Muscle of back (tissue), 11 donors: ENCODE measurements around the gene CYP24A1. TPM values are rescaled to one million over a fixed set of nuclear protein-coding genes. Genes with fewer than 3 reads are reported as not detected.

Source experiments
- DNase-seq, 3 donors: peaks; one replicate each; pipeline versions ENCODE4 v3.0.0 to v3.0.0-alpha.2; 2013
- polyA plus RNA-seq, 10 donors: library from polyadenylated mRNA; unstranded; fragments of 120-200 nt; gene quantifications; one replicate each; pipeline ENCODE4 v1.2.1, GENCODE V29; 2013; ENCODE audit not compliant: insufficient read length in 10 of 10

Gene CYP24A1
- polyA plus RNA-seq, 10 donors, result 0.32 to 1.3 (median 0.54) TPM

GRCh38 chr20:54156981-54157835, 16.6 kb downstream of the CYP24A1 start:
- DNase-seq, result no peak

- no peak for DNase-seq
These were observed 17.3 kb downstream of the CYP24A1 start for GRCh38 chr20:54156522-54156921.

- no peak for DNase-seq
These were observed 18.0 kb downstream of the CYP24A1 start for GRCh38 chr20:54155736-54156317.

GRCh38 chr20:54154439-54154838, 19.3 kb downstream of the CYP24A1 start:
- DNase-seq, result no peak

- no peak for DNase-seq
These were observed 19.9 kb downstream of the CYP24A1 start for GRCh38 chr20:54153847-54154246.

- no peak for DNase-seq
These were observed 20.8 kb downstream of the CYP24A1 start for GRCh38 chr20:54153041-54153327.

GRCh38 chr20:54152227-54153040, 21.4 kb downstream of the CYP24A1 start:
- DNase-seq, result no peak

GRCh38 chr20:54151511-54152226, 22.1 kb downstream of the CYP24A1 start:
- no peak for DNase-seq

GRCh38 chr20:54151075-54151439, 22.7 kb downstream of the CYP24A1 start:
- no peak for DNase-seq

GRCh38 chr20:54149765-54150264, 24.0 kb downstream of the CYP24A1 start:
- no peak for DNase-seq

- no peak for DNase-seq
These were observed 24.6 kb downstream of the CYP24A1 start for GRCh38 chr20:54148947-54149764.

GRCh38 chr20:54146672-54147071, 27.1 kb downstream of the CYP24A1 start:
- DNase-seq, result no peak

GRCh38 chr20:54144847-54145414, 28.9 kb downstream of the CYP24A1 start:
- DNase-seq, result no peak

- DNase-seq, result peak in 1 of 3 donors; percentile 63
These were observed 32.7 kb downstream of the CYP24A1 start for GRCh38 chr20:54140927-54141566.

- no peak for DNase-seq
These were observed 33.3 kb downstream of the CYP24A1 start for GRCh38 chr20:54140486-54140885.

GRCh38 chr20:54140067-54140466, 33.7 kb downstream of the CYP24A1 start:
- DNase-seq, result no peak

GRCh38 chr20:54139188-54139587, 34.6 kb downstream of the CYP24A1 start:
- no peak for DNase-seq

- no peak for DNase-seq
These were observed 35.4 kb downstream of the CYP24A1 start for GRCh38 chr20:54138427-54138826.

- DNase-seq, result no peak
These were observed 36.7 kb downstream of the CYP24A1 start for GRCh38 chr20:54137115-54137514.
